Breast epithelium (tissue), 4 donors: Measurements from ENCODE around the gene TSSK3. TPM values are rescaled to one million over a fixed set of nuclear protein-coding genes. Genes with fewer than 3 reads are reported as not detected.
"Not testable (repeated sequence)": the region's sequence is repeated elsewhere in the genome, so short reads cannot be mapped to it uniquely, and the experiment has no call there.

Experiments
- DNase-seq, 2 donors: peaks; one replicate each; pipeline ENCODE4 v3.0.0-alpha.2; 2019; ENCODE audit warnings: low spot score in 2 of 2
- H3K27ac ChIP-seq, 2 donors: fragments of 200-600 bp; sonication (generic) in 1 of 2; one replicate each; pipeline ENCODE4 v1.5.1; 2016 to 2019; ENCODE audit warnings: mild to moderate bottlenecking in 1 of 2
- H3K27me3 ChIP-seq, 2 donors: fragments of 200-600 bp; sonication (generic) in 1 of 2; one replicate each; pipeline versions ENCODE4 v1.5.1 to v1.6.0; 2017 to 2019; ENCODE audit warnings: control low read depth in 1 of 2, mild to moderate bottlenecking in 1 of 2
- H3K36me3 ChIP-seq: fragments of 200-600 bp; one replicate; pipeline ENCODE4 v1.5.1; 2019
- H3K4me1 ChIP-seq, 2 donors: fragments of 200-600 bp; sonication (generic); one replicate each; pipeline ENCODE4 v1.5.1; 2016 to 2019; ENCODE audit warnings: control low read depth in 1 of 2
- H3K4me3 ChIP-seq, 3 donors: fragments of 200-600 bp; sonication (generic); 1 replicate in 2 of 3; 2 replicates in 1 of 3; pipeline ENCODE4 v1.5.1; 2016 to 2019; ENCODE audit warnings: mild to moderate bottlenecking in 3 of 3, moderate library complexity in 2 of 3
- H3K9me3 ChIP-seq, 2 donors: fragments of 200-600 bp; sonication (generic) in 1 of 2; one replicate each; pipeline ENCODE4 v1.5.1; 2016 to 2019; ENCODE audit warnings: control low read depth in 1 of 2
- POLR2A ChIP-seq: fragments of 450-650 bp; IDR thresholded peaks from one replicate; pipeline ENCODE4 v1.6.1; 2016; ENCODE audit warnings: antibody characterized with exemption, mild to moderate bottlenecking, moderate library complexity
- POLR2AphosphoS5 ChIP-seq, 3 donors: sonication (generic); formaldehyde crosslinking; IDR thresholded peaks; one replicate each; pipeline ENCODE4 v1.6.1; 2017; ENCODE audit warnings: antibody characterized with exemption in 3 of 3
- intact Hi-C: fragments of 100-400 bp; cut with DNase I; formaldehyde crosslinking; loops from one replicate; pipeline ENCODE4 v1.15.1; 2023; ENCODE audit warnings: low total_unique reads
- total RNA-seq, 3 donors: library from RNA; depleted of rRNA; stranded (reverse); fragments of >200 nt; gene quantifications; one replicate each; pipeline ENCODE4 v1.1.0, GENCODE V29; 2016
- TF ChIP-seq, protein P1 (sequence below), 3 donors: fragments of 450-650 bp; IDR thresholded peaks; one replicate each; pipeline ENCODE4 v1.5.1; 2016 to 2017; ENCODE audit warnings: antibody characterized with exemption in 3 of 3, mild to moderate bottlenecking in 3 of 3, moderate library complexity in 3 of 3

TSSK3 gene
- total RNA-seq, 3 donors from 2014 or later, result 1.4 to 3.9 (median 3.4) TPM

DNA sequence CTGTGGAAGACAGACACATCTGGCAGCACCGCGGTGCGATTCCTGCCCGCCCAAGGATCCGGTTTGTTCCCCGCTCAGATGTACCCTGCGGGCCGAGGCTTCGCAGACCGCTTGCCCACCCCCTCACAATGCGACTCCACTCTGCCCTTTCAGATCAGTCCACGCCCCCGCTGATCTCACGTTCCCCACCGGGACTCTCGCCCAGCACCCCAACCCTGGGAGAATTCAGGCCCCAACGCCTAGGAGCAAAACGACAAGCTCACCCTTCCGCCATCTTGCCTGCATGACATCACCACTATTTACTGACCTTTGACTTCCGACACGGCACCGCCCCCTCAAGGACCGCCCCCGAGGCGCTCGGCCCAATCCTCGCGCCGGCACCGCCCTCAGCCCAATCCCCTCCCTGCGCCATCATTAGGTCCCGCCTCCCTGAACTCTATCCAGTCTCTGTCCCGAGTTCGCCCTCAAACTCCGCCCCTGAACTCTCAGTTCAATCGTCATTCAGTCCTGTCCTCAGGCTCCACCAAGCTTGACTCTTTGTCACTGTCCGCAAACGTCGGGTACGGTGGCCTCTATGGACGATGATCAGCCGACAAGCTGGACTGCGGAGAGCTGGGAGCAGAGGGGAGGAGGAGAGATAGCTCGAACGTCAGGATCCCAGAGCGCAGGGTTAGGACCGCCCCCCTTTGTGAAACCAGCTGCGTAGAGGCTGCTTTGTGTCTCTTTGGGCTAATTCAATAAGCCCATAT is 32.0 kb downstream of the TSSK3 start, which contains the start of gene BSDC1:
BSDC1 (minus strand) TSS at position 301 of the 749 bp plus-strand sequence; CDS start at position 274, 27 bp downstream.
- peak within 1 kb of the TSS; percentile 64 to 89 (median 79) for H3K4me3 ChIP-seq
- peak; percentile 99 for DNase-seq
- H3K36me3 ChIP-seq, result no peaks in the 10 kb centered on the region
- no peaks in the 10 kb centered on the region for H3K9me3 ChIP-seq
- intact Hi-C loops, result no loop called here
- H3K27ac ChIP-seq, result peak within 1 kb of the TSS; percentile 95 to 99
- no peaks in the 10 kb centered on the region for H3K27me3 ChIP-seq
- H3K4me1 ChIP-seq, result peaks cover 7 to 19% of the 10 kb centered on the region in 2 donors
- peak; percentile 88 for TF ChIP-seq POLR2A
- TF ChIP-seq, protein P1, sequence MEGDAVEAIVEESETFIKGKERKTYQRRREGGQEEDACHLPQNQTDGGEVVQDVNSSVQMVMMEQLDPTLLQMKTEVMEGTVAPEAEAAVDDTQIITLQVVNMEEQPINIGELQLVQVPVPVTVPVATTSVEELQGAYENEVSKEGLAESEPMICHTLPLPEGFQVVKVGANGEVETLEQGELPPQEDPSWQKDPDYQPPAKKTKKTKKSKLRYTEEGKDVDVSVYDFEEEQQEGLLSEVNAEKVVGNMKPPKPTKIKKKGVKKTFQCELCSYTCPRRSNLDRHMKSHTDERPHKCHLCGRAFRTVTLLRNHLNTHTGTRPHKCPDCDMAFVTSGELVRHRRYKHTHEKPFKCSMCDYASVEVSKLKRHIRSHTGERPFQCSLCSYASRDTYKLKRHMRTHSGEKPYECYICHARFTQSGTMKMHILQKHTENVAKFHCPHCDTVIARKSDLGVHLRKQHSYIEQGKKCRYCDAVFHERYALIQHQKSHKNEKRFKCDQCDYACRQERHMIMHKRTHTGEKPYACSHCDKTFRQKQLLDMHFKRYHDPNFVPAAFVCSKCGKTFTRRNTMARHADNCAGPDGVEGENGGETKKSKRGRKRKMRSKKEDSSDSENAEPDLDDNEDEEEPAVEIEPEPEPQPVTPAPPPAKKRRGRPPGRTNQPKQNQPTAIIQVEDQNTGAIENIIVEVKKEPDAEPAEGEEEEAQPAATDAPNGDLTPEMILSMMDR (IDR thresholded peaks at IDR 0.05), result peak in 1 of 3 donors; percentile 17
- TF ChIP-seq POLR2AphosphoS5 (IDR thresholded peaks at IDR 0.05), result peak; percentile 95 to 99 (median 96)

DNA sequence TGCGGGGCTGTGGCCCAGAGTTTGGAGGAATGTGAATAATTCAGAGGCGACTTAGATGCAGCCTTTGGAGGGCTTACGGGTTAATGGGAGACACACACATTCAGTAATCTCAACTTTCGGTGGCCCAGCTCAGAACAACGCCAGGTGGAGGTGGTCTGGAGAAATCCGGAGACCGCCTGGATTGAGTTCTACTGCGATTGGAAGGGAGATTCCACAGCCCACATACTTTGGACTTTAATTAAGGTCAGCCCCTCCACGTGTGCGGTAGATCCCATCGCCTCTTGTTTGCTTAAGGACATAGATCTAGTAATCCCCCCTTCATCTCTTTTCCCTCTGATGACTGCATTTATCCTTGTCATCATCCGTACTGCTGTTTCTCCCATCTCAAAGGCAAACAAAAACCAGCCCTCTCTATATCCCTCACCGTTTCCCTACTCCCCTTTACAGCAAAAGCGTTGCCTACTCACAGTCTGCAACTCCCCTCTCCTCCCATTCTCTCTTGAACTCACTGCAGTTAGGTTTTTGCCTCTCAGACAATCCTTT is 32.6 kb downstream of the TSSK3 start:
- intact Hi-C loops, result no loop called here
- H3K36me3 ChIP-seq, result no peaks in the 10 kb centered on the region
- H3K27ac ChIP-seq, result peak overlapping the region; percentile 95 to 99
- no peaks in the 10 kb centered on the region for H3K9me3 ChIP-seq
- TF ChIP-seq POLR2A (no peak), POLR2AphosphoS5 (IDR thresholded peaks at IDR 0.05) (no peak)
- TF ChIP-seq, protein P1 (IDR thresholded peaks at IDR 0.05), result no peak
- no peaks in the 10 kb centered on the region for H3K27me3 ChIP-seq
- DNase-seq, result no peak
- peak overlapping the region; percentile 64 to 89 (median 79) for H3K4me3 ChIP-seq
- peaks cover 7 to 19% of the 10 kb centered on the region in 2 donors for H3K4me1 ChIP-seq

DNA sequence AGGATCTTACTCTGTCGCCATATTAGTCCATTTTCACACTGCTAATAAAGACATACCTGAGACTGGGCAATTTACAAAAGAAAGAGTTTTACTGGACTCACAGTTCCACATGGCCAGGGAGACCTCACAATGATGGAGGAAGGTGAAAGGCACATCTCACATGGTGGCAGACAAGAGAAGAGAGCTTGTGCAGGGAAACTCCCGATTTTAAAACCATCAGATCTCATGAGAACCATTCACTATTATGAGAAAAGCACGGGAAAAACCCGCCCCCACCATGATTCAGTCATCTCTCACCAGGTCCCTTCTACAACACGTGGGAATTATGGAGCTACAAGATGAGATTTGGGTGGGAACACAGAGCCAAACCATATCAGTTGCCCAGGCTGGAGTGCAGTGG is 34.2 kb downstream of the TSSK3 start:
- H3K27ac ChIP-seq, H3K4me3 ChIP-seq, H3K9me3 ChIP-seq, DNase-seq, H3K27me3 ChIP-seq, H3K36me3 ChIP-seq, intact Hi-C loops: not testable (repeated sequence)
- H3K4me1 ChIP-seq, result peaks cover 7 to 19% of the 10 kb centered on the region in 2 donors

DNA sequence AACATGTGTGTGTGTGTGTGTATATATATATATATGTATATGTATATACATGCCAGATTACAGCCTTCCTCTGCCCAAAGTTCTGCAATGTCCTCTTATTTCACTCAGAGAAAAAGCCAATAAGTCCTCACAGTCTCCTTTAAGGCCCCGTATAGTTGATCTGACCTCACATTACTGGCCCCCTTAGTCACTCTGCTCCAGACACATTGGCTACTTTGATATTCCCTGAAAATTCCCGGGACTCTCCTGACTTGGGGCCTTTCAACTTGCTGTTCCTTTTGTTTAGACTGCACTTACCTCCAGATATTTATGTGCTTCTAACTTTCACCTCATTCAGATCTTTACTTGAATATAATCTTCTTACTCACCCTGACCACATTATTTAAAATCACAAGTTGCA is 36.1 kb downstream of the TSSK3 start:
- no peaks in the 10 kb centered on the region for H3K27me3 ChIP-seq
- intact Hi-C loops, result no loop called here
- no peak overlapping the region for H3K27ac ChIP-seq
- no peaks in the 10 kb centered on the region for H3K9me3 ChIP-seq
- no peaks in the 10 kb centered on the region for H3K36me3 ChIP-seq
- peaks cover 0 to 2% of the 10 kb centered on the region in 2 donors for H3K4me1 ChIP-seq
- no peak for TF ChIP-seq POLR2A
- no peak for TF ChIP-seq POLR2AphosphoS5 (IDR thresholded peaks at IDR 0.05)
- TF ChIP-seq, protein P1 (IDR thresholded peaks at IDR 0.05), result no peak
- DNase-seq, result no peak
- H3K4me3 ChIP-seq, result no peak overlapping the region

DNA sequence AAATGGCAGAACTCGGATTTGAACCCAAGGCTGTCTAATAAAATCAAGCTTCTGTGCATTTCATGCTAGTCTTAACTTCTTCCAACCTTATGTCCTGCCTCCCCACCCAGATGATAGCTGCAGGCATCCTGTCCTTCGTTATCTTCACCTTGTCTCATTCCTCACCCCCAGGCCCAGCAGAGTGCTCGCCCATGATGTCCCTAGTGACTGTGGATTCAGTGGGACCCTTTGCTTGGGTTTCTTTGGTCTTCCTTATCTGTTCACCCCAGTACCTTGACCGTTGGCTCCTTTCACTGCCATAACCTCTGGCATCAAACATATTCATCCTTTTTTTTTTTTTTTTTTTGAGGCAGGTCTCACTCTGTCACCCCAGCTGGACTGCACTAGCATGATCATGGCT is 37.5 kb downstream of the TSSK3 start:
- TF ChIP-seq, protein P1 (IDR thresholded peaks at IDR 0.05), result no peak
- TF ChIP-seq POLR2AphosphoS5 (IDR thresholded peaks at IDR 0.05) (no peak), POLR2A (no peak)
- Histone ChIP-seq H3K27me3 (no peaks in the 10 kb centered on the region), H3K36me3 (no peaks in the 10 kb centered on the region), H3K4me1 (no peaks in the 10 kb centered on the region), H3K27ac (no peak overlapping the region), H3K9me3 (no peaks in the 10 kb centered on the region), H3K4me3 (no peak overlapping the region)
- DNase-seq, result no peak
- intact Hi-C loops, result no loop called here
